ENCODE measurements around the gene LYPLAL1.
"Not testable (repeated sequence)": the region's sequence is repeated elsewhere in the genome, so short reads cannot be mapped to it uniquely, and the experiment has no call there.

LYPLAL1 gene

DNA sequence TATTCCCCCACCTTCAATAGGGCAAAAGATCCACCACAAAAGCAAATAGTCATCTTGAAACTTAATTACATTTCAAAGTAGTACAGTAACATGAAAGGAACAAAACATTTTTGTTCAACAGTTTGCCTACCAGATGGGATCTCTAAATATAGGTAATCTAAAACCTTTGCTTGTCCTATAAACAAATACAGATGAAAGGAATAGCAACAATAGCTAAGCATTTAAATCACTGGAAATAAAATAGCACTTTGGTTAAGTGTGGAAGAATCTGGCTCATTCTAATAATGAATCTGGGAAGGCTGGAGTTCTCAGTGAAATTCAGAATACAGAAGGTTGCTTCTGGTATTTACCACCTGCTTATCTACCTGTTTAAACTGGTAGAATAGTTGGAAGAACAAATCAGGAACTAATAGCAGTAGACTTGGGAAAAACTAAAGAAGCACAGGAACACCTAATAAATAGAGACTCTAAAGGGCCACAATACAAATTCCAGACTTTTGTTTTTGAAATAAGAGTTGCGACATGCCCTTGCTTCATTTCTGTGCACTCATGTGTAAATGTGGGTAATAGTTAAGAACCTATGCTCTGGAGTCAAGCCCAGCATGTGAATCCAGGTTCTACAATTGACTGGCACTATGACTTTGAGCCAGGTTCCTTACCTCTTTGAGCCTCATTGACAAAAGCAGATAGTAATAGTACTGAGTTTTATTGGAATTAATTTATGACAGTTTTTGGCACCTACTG is 2.3 kb upstream of the LYPLAL1 start:
- DNase-seq = no peak

DNA sequence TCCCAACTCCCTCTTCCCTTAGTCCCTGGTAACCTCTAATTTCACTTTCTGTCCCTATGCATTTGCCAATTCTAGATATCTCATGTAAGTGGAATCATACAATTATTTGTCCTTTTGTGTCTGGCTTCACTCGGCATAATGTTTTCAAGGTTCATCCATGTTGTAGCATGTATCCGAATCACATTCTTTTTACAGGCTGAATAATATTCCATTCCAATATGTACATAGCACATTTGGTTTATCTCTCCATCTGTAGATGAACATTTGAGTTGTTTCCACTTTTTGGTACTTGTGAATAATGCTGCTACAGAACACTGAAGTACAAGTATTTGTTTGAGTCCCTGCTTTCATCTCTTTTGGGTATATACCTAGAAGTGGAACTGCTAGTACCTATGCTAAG is 857 bp upstream of the LYPLAL1 start:
- no peak for DNase-seq

DNA sequence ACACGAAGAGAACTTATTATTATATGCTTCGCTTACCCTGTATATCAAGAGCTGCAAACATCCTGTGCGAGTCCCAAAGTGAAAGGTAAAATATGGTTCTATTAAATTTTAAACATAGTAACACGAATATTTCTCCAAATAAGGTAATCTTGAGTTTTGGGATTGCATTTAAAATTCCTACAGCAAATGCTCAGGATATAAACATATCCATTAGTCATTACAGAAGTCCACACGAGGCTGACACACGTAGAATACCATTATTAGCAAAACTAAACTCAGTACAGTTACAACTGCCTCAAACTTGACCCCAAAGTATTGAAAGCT is 282 bp upstream of the LYPLAL1 start:
- no peak for DNase-seq

DNA sequence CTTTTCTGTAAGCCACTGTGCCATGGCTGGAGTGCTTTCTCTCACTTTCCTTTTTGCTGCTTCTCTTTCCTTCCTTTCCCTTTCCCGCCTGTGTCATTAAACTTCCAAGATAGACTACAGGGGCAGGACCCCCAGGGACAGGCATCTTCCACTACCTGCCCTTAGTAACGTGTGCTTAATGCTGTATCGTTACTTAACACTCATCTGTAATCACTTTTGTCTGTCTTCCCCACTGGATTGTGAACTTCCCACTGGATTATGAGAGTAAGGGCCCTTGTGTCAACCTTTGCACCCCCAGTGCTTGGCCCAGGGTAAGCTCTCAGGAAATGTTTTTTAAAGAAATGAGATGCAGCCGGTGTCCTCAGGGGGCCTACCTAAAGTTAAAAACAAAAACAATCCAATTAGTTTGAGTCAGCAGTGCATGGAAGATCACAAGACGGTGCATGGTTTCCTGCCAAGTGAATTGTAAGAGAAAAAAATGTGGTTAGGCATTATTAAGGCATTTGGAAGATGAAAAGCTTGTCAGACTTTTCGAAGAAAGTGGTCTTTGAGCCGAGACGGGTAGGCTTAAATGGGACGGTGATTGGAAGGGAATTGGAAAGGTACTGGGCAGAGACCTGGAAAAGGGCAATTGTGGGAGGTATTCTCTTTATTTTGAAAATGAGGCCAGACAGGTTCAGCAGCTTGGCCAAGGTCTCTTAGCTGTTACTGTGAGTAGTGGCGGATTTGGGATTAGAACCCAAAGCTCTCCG is 958 bp downstream of the LYPLAL1 start:
- DNase-seq = no peak

- DNase-seq = no peak
Observed at GRCh38 chr1:219175212-219175564, 1.5 kb downstream of the LYPLAL1 start.

GRCh38 chr1:219176168-219176567 is 2.5 kb downstream of the LYPLAL1 start:
- no peak for DNase-seq

DNA sequence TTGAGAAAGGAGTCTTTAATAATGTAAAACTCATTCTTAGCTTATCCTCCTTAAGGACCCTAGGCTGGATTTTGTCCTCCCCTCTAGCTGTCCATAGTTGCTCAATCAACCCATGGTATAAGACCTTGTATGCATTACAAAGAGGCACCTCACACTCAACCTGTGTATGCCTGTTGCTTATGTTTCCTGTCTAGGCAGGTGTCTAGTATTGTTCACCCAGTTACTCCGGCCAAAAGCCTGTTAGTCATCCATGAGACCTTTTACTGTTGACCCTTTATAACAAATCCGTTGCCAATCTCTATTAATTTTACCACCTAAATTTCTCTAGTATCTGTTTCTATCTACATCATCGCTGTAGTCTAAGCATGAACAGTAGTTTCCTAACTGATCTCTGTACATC is 3.7 kb downstream of the LYPLAL1 start:
- DNase-seq = no peak

- DNase-seq = no peak
Observed at GRCh38 chr1:219177940-219178339, 4.3 kb downstream of the LYPLAL1 start.

DNA sequence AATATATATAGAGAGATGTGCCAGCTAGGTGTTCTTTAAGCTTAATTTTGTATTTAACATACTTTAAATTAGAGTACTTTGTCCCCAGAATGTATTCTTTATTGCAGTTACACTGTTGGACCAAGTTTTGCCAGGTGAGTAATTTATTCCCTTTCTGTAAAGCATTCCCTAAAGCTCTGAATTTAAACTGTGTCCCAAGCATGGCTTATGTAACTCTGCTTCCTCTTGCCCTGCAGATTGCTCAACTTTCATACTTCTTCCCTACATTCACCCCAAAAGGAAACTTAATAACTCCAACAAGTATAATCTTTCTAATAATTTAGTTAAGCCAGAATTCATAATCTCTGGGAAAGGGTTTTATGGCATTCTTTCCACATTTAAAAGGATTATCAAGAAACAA is 5.6 kb downstream of the LYPLAL1 start:
- DNase-seq = no peak

DNA sequence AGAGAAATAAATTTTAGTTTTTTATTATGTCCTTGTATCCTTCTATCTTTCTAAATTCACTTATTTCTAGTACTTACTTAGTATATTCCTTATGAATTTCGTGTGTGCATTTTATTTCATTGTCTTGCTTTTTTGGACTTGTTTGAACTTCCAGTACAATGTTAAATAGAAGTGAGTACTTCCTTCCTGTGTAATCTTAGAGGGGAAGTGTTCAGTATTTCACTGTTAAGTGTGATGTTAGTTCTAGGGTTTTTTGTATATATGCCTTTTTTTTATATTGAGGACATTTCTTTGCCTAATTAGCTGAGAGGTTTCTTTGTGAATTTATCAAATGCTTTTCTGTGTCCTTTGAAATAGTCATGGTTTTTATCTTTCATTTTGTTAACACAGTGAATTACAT is 10.7 kb downstream of the LYPLAL1 start:
- no peak for DNase-seq

GRCh38 chr1:219185486-219186117 is 11.9 kb downstream of the LYPLAL1 start:
- no peak for DNase-seq

DNA sequence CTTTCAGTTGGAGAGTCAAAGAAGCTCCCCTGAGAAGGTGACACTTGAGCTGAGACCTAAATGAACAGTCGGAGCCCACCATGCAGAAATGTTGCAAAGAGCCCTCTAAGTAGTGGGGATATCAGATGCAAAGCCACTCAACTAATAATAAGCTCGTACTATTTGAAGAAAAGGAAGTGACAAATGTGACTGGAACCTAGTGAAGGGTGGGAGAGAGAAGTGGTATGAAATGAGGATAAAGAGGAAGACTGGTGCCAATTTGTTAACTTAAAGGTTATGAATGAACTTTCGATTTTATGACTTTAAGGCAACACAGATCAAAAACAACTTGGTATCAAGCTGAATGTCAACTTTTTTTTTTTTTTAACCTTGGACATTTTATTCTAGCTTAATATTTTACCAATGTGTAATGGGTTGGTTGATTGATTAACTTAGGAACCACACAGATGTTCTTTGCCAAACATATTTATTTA is 14.7 kb downstream of the LYPLAL1 start:
- DNase-seq = no peak

GRCh38 chr1:219189021-219189824 is 15.5 kb downstream of the LYPLAL1 start:
- DNase-seq = no peak

DNA sequence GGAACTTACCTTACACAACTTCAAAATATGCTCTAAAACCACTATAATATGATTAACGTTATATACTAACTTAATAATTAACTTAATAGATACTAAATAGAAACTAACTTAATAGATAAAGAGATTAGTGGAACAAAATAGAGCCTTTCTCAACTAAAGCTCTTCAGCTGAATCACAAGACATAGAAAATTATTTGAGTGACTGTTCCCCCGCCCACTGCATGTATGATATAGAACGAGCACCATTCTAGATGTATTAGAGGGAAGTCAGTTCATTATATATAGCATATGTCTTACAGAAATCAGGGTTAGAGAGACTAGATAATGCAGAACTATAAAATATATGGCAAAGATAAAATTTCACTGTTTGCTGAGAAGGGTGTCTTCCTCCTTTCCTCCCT is 16.3 kb downstream of the LYPLAL1 start:
- DNase-seq = no peak

DNA sequence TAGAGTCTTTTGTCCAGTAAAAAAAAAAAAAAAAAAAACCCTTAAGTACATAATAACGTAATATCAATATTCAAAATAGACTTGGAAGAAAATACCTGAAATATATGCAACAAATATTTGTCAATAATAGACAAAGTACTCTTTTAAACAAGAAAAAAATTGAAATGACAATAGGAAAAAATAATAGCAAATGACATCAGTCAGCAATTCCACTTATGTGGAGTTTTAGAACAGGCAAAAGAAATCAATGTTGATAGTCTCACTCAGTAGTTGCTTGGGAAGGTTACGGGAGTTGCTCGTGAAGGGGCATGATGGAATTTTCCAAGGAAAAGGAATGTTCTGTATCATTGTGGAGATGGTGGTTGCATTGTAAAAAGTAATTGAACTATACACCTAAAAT is 16.9 kb downstream of the LYPLAL1 start:
- no peak for DNase-seq

GRCh38 chr1:219195833-219196232 is 22.2 kb downstream of the LYPLAL1 start:
- DNase-seq = not testable (repeated sequence)

DNA sequence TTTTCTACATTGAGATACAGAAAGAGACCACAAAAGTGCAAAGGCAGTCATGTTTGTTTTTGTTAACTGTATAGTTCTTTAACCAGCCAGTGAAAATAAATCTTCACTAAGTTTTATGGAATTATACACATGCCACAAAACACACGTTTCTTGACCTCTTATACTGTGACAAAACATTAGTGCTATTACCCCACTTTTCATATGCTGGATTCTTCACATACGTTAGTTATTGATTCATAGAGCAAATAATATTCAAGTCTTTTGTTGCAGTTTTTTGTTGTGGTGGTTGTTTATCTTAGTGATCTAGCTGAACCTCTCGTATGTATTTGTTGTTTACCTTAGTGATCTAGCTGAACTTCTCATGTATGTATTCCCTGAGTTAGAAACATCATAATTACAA is 28.0 kb downstream of the LYPLAL1 start:
- DNase-seq = no peak

DNA sequence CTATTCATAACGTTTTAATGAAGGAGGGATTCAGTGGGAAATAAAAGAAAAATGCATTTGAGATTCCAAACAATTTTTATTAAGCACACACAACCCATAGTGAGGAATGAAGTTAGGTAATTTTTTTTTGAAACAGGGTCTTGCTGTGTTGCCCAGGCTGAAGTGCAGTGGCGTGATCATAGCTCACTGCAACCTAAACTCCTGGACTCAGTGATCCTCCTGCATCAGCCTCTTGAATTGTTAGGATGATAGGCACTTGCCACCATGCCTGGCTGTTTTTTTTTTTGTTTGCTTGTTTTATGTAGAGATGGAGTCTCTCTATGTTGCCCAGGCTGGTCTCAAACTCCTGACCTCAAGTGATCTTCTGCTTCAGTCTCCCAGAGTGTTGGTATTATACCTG is 28.9 kb downstream of the LYPLAL1 start:
- no peak for DNase-seq

- no peak for DNase-seq
Observed at GRCh38 chr1:219206350-219206749, 32.7 kb downstream of the LYPLAL1 start.

- DNase-seq = no peak
Observed at GRCh38 chr1:219209578-219209977, 35.9 kb downstream of the LYPLAL1 start.

DNA sequence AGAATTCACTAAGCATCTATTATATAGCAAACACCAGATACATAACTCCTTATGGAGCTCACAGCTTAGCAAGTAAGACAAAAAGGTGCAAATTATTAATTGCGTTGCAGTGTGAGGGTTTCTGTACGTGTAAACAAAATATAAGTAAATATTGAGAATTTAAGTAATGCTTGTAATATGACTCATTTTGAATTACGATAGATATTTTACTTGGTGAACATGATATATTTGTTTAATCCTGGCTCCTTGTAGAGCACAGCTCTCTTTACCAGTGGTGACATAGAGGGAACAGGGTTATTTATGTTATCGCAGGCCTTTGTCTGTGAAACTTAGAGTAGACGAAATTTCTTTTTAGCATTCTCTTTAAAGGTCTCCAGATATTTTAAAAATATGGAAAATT is 36.4 kb downstream of the LYPLAL1 start:
- DNase-seq = no peak

GRCh38 chr1:219215477-219215876 is 41.8 kb downstream of the LYPLAL1 start:
- DNase-seq = no peak

GRCh38 chr1:219220945-219221344 is 47.3 kb downstream of the LYPLAL1 start:
- DNase-seq = no peak
